Small intestine (tissue), 7 donors: ENCODE results near the gene NR2F1-AS1. TPM values are rescaled to one million over a fixed set of nuclear protein-coding genes. Genes with fewer than 3 reads are reported as not detected.

Experiments
- DNase-seq, 2 donors: peaks; one replicate each; pipeline versions ENCODE4 v3.0.0 to v3.0.0-alpha.2; 2013
- FAIRE-seq: peaks from 2 replicates; lab custom pipeline; 2012; peaks lifted over from hg19 to GRCh38; lab: Jason Lieb, UNC
- H3K27ac ChIP-seq, 3 donors: one replicate each; pipeline ENCODE4 v1.5.1; 2013; ENCODE audit warnings: low read length in 2 of 3, mild to moderate bottlenecking in 2 of 3, control low read depth in 1 of 3, inconsistent platforms in 1 of 3, low read depth in 1 of 3, moderate library complexity in 1 of 3
- H3K27me3 ChIP-seq, 3 donors: one replicate each; pipeline ENCODE4 v1.6.1; 2013; ENCODE audit warnings: low read length in 3 of 3, inconsistent platforms in 1 of 3; ENCODE audit not compliant: control insufficient read depth in 3 of 3, insufficient read depth in 3 of 3
- H3K36me3 ChIP-seq, 3 donors: one replicate each; pipeline ENCODE4 v1.6.1; 2013; ENCODE audit warnings: low read length in 3 of 3, inconsistent platforms in 1 of 3, low read depth in 1 of 3, mild to moderate bottlenecking in 1 of 3, moderate library complexity in 1 of 3; ENCODE audit not compliant: control insufficient read depth in 3 of 3, insufficient read depth in 2 of 3
- H3K4me1 ChIP-seq, 3 donors: one replicate each; pipeline ENCODE4 v1.6.1; 2013; ENCODE audit warnings: low read length in 2 of 3, inconsistent platforms in 1 of 3, low read depth in 1 of 3, mild to moderate bottlenecking in 1 of 3, moderate library complexity in 1 of 3; ENCODE audit not compliant: control insufficient read depth in 3 of 3, insufficient read depth in 2 of 3
- H3K4me3 ChIP-seq, 3 donors: one replicate each; pipeline ENCODE4 v1.5.1; 2013; ENCODE audit warnings: low read length in 3 of 3, control low read depth in 1 of 3, inconsistent platforms in 1 of 3, low read depth in 1 of 3, mild to moderate bottlenecking in 1 of 3, moderate library complexity in 1 of 3
- H3K9me3 ChIP-seq, 2 donors: one replicate each; pipeline ENCODE4 v1.6.1; 2013; ENCODE audit warnings: low read depth in 1 of 2, low read length in 1 of 2; ENCODE audit not compliant: control insufficient read depth in 2 of 2, insufficient read depth in 1 of 2
- WGBS, 3 donors: extraction: QIAGEN DNeasy Blood & Tissue Kit; methylation state at CpG; one replicate each; pipeline ENCODE4 v1.1.7; 2013; 5-methylcytosine and 5-hydroxymethylcytosine counted together
- polyA plus RNA-seq, 4 donors: library from polyadenylated mRNA; stranded (reverse) in 3 of 4; unstranded in 1 of 4; fragments of 200-250 nt in 3 of 4; fragments of 120-200 nt in 1 of 4; gene quantifications; one replicate each; pipeline versions ENCODE4 v1.2.1 to v1.2.3, GENCODE V29; 2013
- donor health status: healthy with polysubstance abuse.
- donor health status: control.
- donor health status: control.
- donor health status: Bipolar disorder and iron deficiency.
- donor health status: healthy.

Gene NR2F1-AS1
- polyA plus RNA-seq, 4 donors = 0.89 to 7.0 (median 4.0) TPM

GRCh38 chr5:93421468-93421867 lies 159.6 kb downstream of the NR2F1-AS1 start:
- H3K4me1 ChIP-seq = peaks cover 0 to 5% (median 0%) of the 10 kb centered on the region in 3 donors
- no peak overlapping the region for H3K27ac ChIP-seq
- no peaks in the 10 kb centered on the region for H3K36me3 ChIP-seq
- no peaks in the 10 kb centered on the region for H3K27me3 ChIP-seq
- H3K4me3 ChIP-seq = no peak overlapping the region
- H3K9me3 ChIP-seq = no peaks in the 10 kb centered on the region
- WGBS, 3 donors = 72 to 78% (median 75%) methylated on average over 6 of the region's 6 CpGs
- DNase-seq (no peak), FAIRE-seq (no peak)

GRCh38 chr5:93417490-93417889 lies 163.5 kb downstream of the NR2F1-AS1 start:
- H3K9me3 ChIP-seq = no peaks in the 10 kb centered on the region
- DNase-seq (no peak), FAIRE-seq (no peak)
- no peak overlapping the region for H3K27ac ChIP-seq
- no peak overlapping the region for H3K4me3 ChIP-seq
- H3K4me1 ChIP-seq = no peaks in the 10 kb centered on the region
- no peaks in the 10 kb centered on the region for H3K36me3 ChIP-seq
- 82 to 91% (median 88%) methylated on average over 3 of the region's 3 CpGs for WGBS, 3 donors
- H3K27me3 ChIP-seq = peaks cover 0 to 1% (median 0%) of the 10 kb centered on the region in 3 donors

- FAIRE-seq (no peak), DNase-seq (no peak)
- H3K27ac ChIP-seq = no peak overlapping the region
- no peaks in the 10 kb centered on the region for H3K36me3 ChIP-seq
- WGBS, 3 donors = 57 to 72% (median 60%) methylated on average over 1 of the region's 1 CpG
- no peak overlapping the region for H3K4me3 ChIP-seq
- H3K4me1 ChIP-seq = no peaks in the 10 kb centered on the region
- peaks cover 0 to 1% (median 0%) of the 10 kb centered on the region in 3 donors for H3K27me3 ChIP-seq
- no peaks in the 10 kb centered on the region for H3K9me3 ChIP-seq
Observed at GRCh38 chr5:93415819-93416218, 165.2 kb downstream of the NR2F1-AS1 start.

DNA sequence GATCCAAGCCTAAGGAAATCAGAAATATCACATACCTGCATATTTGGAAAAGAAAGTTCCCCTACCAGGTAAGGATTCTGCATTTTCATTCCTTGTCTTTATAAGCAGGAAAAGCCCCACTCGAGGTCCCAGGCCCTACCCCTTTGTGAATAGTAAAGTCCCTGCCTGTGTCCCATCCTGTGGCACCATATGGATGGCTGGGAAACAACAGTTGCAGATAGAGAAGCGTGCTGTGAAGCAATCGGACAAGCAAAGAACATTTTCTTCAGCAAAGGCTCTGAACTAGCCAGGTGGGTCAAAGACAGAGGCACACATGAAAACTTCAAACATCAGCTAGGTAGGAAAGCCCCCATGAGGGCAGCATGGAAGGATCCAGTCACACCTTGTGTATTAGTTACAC lies 169.3 kb downstream of the NR2F1-AS1 start:
- 69 to 79% (median 69%) methylated on average over 3 of the region's 3 CpGs for WGBS, 3 donors
- FAIRE-seq = no peak

DNA sequence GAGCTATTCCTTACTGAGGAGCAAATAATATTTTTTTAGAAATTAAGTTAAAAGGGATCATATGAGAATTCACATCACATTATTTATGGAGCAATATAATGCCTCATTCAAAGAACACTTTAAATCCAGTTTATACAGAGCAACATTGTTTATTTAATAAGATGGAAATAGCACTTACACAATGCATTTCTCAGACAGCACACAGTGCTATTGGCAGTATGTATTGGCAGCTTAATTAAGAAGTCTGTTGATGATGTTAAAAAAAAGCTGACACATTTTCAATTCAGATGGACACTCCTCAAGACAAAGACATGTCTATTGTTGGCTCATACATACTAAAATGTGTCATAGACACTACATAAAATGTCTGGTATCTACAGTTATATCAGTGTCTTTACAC lies 171.3 kb downstream of the NR2F1-AS1 start:
- DNase-seq (no peak), FAIRE-seq (no peak)
- peaks cover 0 to 1% (median 0%) of the 10 kb centered on the region in 3 donors for H3K27me3 ChIP-seq
- no peaks in the 10 kb centered on the region for H3K36me3 ChIP-seq
- no peak overlapping the region for H3K4me3 ChIP-seq
- no peaks in the 10 kb centered on the region for H3K4me1 ChIP-seq
- H3K27ac ChIP-seq = no peak overlapping the region
- no peaks in the 10 kb centered on the region for H3K9me3 ChIP-seq

More for the DNA sequence above, 169.3 kb downstream of the NR2F1-AS1 start:
- Histone ChIP-seq H3K4me3 (no peak overlapping the region), H3K9me3 (no peaks in the 10 kb centered on the region), H3K27me3 (peaks cover 0 to 1% (median 0%) of the 10 kb centered on the region in 3 donors), H3K36me3 (no peaks in the 10 kb centered on the region), H3K4me1 (no peaks in the 10 kb centered on the region), H3K27ac (no peak overlapping the region)
- DNase-seq = no peak

- Histone ChIP-seq H3K36me3 (no peaks in the 10 kb centered on the region), H3K27ac (no peak overlapping the region), H3K4me1 (no peaks in the 10 kb centered on the region), H3K27me3 (no peaks in the 10 kb centered on the region), H3K9me3 (no peaks in the 10 kb centered on the region), H3K4me3 (no peak overlapping the region)
- DNase-seq (no peak), FAIRE-seq (no peak)
- 55 to 70% (median 57%) methylated on average over 6 of the region's 6 CpGs for WGBS, 3 donors
Observed at GRCh38 chr5:93407454-93407853, 173.6 kb downstream of the NR2F1-AS1 start.

DNA sequence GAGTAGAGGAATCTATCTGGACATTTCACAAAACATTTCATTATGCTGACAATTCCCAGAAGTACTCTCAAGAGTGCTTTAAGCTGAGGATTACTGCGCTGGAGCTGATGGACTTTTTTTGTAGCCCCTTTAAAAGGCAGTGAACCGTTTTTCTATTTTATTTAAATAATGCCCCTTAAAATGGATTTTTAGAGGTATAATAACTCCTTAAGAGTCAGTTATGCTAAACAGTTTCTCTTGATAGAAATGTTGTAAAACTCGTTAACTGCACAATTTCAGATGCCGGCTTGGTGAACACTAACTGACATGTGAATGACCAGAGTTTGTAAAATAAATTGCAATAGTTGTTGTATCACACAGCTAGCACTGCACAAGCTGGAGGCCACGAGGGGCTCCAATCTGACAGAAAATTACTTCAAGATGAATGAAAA lies 174.0 kb downstream of the NR2F1-AS1 start:
- Histone ChIP-seq H3K27ac (no peak overlapping the region), H3K4me1 (no peaks in the 10 kb centered on the region), H3K36me3 (no peaks in the 10 kb centered on the region), H3K4me3 (no peak overlapping the region), H3K27me3 (no peaks in the 10 kb centered on the region), H3K9me3 (no peaks in the 10 kb centered on the region)
- DNase-seq (no peak), FAIRE-seq (no peak)
- WGBS, 3 donors = 53 to 62% (median 59%) methylated on average over 5 of the region's 5 CpGs

DNA sequence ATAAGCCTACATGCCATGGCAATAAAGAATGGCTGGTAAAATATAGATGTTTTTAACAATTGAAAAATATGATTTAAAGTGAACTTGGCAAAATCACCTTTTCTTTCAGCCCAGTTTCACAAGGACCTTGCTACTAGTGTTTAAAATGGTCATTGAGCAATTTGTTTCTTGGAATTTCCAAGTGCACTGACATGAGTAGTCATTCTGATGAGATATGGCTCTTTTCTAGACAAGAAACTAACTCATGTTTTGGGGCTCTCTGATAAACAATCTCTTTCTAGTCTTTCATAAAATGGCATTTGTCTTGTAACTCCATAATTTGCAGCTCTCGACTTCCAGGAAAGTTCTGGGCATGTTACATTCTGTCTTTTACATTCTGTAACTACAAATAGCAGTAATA lies 176.8 kb downstream of the NR2F1-AS1 start:
- Histone ChIP-seq H3K4me3 (no peak overlapping the region), H3K27ac (no peak overlapping the region), H3K36me3 (no peaks in the 10 kb centered on the region), H3K27me3 (no peaks in the 10 kb centered on the region), H3K4me1 (no peaks in the 10 kb centered on the region), H3K9me3 (no peaks in the 10 kb centered on the region)
- WGBS, 3 donors = 63 to 71% (median 70%) methylated on average over 1 of the region's 1 CpG
- FAIRE-seq (no peak), DNase-seq (no peak)
